Panc1 (cell line): ENCODE data around the gene FLG2. TPM values are rescaled to one million over a fixed set of nuclear protein-coding genes. Genes with fewer than 3 reads are reported as not detected.
"Not testable (repeated sequence)": the region's sequence is repeated elsewhere in the genome, so short reads cannot be mapped to it uniquely, and the experiment has no call there.

Experiments used
- ATAC-seq: fragments of 200-7000 bp; cut with Tn5 transposase; 2 replicates; pipeline ENCODE4 v1.9.1; 2020; ENCODE audit warnings: mild to moderate bottlenecking, moderate library complexity
- BruUV-seq: library from RNA; stranded (reverse); fragments of 400-500 nt; replicated peaks from 2 replicates; lab custom pipeline; 2021; lab: Mats Ljungman, UMichigan
- CTCF ChIA-PET: fragments of 300-600 bp; sonication (Branson Sonifier 250); formaldehyde crosslinking; loops from one replicate; lab custom pipeline; 2022; ENCODE audit warnings: antibody characterized with exemption; lab: Charles Lee
- POLR2A ChIA-PET: fragments of 300-600 bp; sonication (Branson Sonifier 250); formaldehyde crosslinking; loops from one replicate; lab custom pipeline; 2022; ENCODE audit warnings: antibody characterized with exemption; lab: Charles Lee
- DNase-seq: peaks from one replicate; pipeline ENCODE4 v3.0.0-alpha.2; 2010; ENCODE audit warnings: low read depth, low spot score
- H3K27ac ChIP-seq: 2 replicates; pipeline ENCODE4 v1.5.1; 2011; ENCODE audit warnings: mild to moderate bottlenecking, low read length, inconsistent platforms
- H3K27me3 ChIP-seq: fragments of 200-500 bp; sonication (Bioruptor generic); 2 replicates; pipeline ENCODE4 v1.6.0; 2014; ENCODE audit warnings: low read length, inconsistent platforms; ENCODE audit not compliant: control insufficient read depth, insufficient read depth
- H3K36me3 ChIP-seq: fragments of 200-500 bp; sonication (Bioruptor generic); 2 replicates; pipeline ENCODE4 v1.5.1; 2014; ENCODE audit warnings: inconsistent platforms, mild to moderate bottlenecking, low read length, moderate library complexity; ENCODE audit not compliant: control insufficient read depth, insufficient read depth
- H3K4me1 ChIP-seq: 2 replicates; pipeline ENCODE4 v1.5.1; 2011; ENCODE audit warnings: inconsistent platforms, mild to moderate bottlenecking, low read length, moderate library complexity; ENCODE audit not compliant: control insufficient read depth, insufficient read depth
- H3K4me3 ChIP-seq, 2 experiments: 2 replicates each; pipeline ENCODE4 v1.5.1; 2011 to 2012; ENCODE audit warnings: low read depth in 2 of 2, low read length in 2 of 2, mild to moderate bottlenecking in 2 of 2, inconsistent platforms in 1 of 2, moderate library complexity in 1 of 2
- H3K9me3 ChIP-seq: fragments of 200-500 bp; sonication (Bioruptor generic); 2 replicates; pipeline ENCODE4 v1.5.1; 2014; ENCODE audit warnings: low read depth, mild to moderate bottlenecking, inconsistent platforms, low read length, moderate library complexity; ENCODE audit not compliant: control insufficient read depth, insufficient read depth
- CTCF ChIP-seq: fragments of 450-650 bp; IDR thresholded peaks from 2 replicates; pipeline ENCODE4 v1.5.1; 2017; ENCODE audit warnings: mild to moderate bottlenecking
- POLR2AphosphoS5 ChIP-seq: IDR thresholded peaks from 2 replicates; pipeline ENCODE4 v1.6.1; 2012; ENCODE audit warnings: mild to moderate bottlenecking, low read depth, low read length, moderate library complexity
- REST ChIP-seq, 2 experiments: IDR thresholded peaks; 2 replicates each; pipeline ENCODE4 v1.6.1; 2011 to 2012; ENCODE audit warnings: low read depth in 2 of 2, control low read depth in 1 of 2, low read length in 1 of 2, mild to moderate bottlenecking in 1 of 2, moderate library complexity in 1 of 2; ENCODE audit not compliant: insufficient read depth in 1 of 2
- SIN3A ChIP-seq: IDR thresholded peaks from 2 replicates; pipeline ENCODE4 v1.6.1; 2012; ENCODE audit warnings: low read depth, mild to moderate bottlenecking, low read length, moderate library complexity, borderline replicate concordance; ENCODE audit not compliant: insufficient read depth
- TCF7L2 ChIP-seq: IDR thresholded peaks from 2 replicates; pipeline ENCODE4 v1.6.1; 2011; ENCODE audit warnings: mild to moderate bottlenecking, low read depth, low read length, inconsistent platforms
- in situ Hi-C: cut with HindIII; loops from 2 replicates; pipeline ENCODE4 v1.10.0; 2016; ENCODE audit warnings: low sequenced_read_pairs, low pct_unique_long_range_greater_than_20kb
- intact Hi-C: fragments of 100-400 bp; cut with micrococcal nuclease; formaldehyde crosslinking; loops from one replicate; pipeline ENCODE4 v1.10.0; 2022; ENCODE audit not compliant: unreplicated experiment
- total RNA-seq: library from RNA; stranded (reverse); gene quantifications from one replicate; pipeline ENCODE4 v1.2.1, GENCODE V29; 2021; ENCODE audit not compliant: unreplicated experiment

The FLG2 gene
- total RNA-seq, 1 experiment from 2014 or later = not detected

- Histone ChIP-seq H3K27ac (no peak overlapping the region), H3K9me3 (no peaks in the 10 kb centered on the region), H3K4me3 (no peak overlapping the region), H3K36me3 (no peaks in the 10 kb centered on the region), H3K4me1 (no peaks in the 10 kb centered on the region), H3K27me3 (no peaks in the 10 kb centered on the region)
- TF ChIP-seq SIN3A (no peak), POLR2AphosphoS5 (no peak), REST (IDR thresholded peaks at IDR 0.05; ENCODE audit: insufficient read depth in 1 of 2, low read depth in 2 of 2, low read length in 1 of 2) (no peak), TCF7L2 (no peak), CTCF (no peak)
- ATAC-seq = no peak
- in situ Hi-C loops (no loop called here), intact Hi-C loops (no loop called here)
- DNase-seq = no peak
- ChIA-PET POLR2A (no interaction called here), CTCF (no interaction called here)
- BruUV-seq = no TSS peak
These were observed 45.8 kb downstream of the FLG2 start for GRCh38 chr1:152313970-152314369.

- no peak for ATAC-seq
- Histone ChIP-seq H3K27me3 (no peaks in the 10 kb centered on the region), H3K36me3 (no peaks in the 10 kb centered on the region), H3K27ac (no peak overlapping the region), H3K4me1 (no peaks in the 10 kb centered on the region), H3K9me3 (no peaks in the 10 kb centered on the region), H3K4me3 (no peak overlapping the region)
- in situ Hi-C loops = no loop called here
- TF ChIP-seq SIN3A (no peak), CTCF (no peak), REST (IDR thresholded peaks at IDR 0.05; ENCODE audit: insufficient read depth in 1 of 2, low read depth in 2 of 2, low read length in 1 of 2) (no peak), POLR2AphosphoS5 (no peak), TCF7L2 (no peak)
- POLR2A ChIA-PET = no interaction called here
- CTCF ChIA-PET = no interaction called here
- DNase-seq = no peak
- intact Hi-C loops = no loop called here
- BruUV-seq = no TSS peak
These were observed 46.4 kb downstream of the FLG2 start for GRCh38 chr1:152313319-152313801.

GRCh38 chr1:152312169-152312568 lies 47.6 kb downstream of the FLG2 start:
- POLR2A ChIA-PET, CTCF ChIA-PET, H3K27me3 ChIP-seq, H3K27ac ChIP-seq, in situ Hi-C loops, intact Hi-C loops, BruUV-seq, H3K4me3 ChIP-seq, DNase-seq, H3K4me1 ChIP-seq, ATAC-seq, H3K9me3 ChIP-seq, H3K36me3 ChIP-seq: not testable (repeated sequence)
